ENCODE measurements around the gene HBP1.

- TF ChIP-seq CTCF (IDR thresholded peaks at IDR 0.05; ENCODE audit: control extremely low read depth in 1 of 3, insufficient read depth in 1 of 3, low read depth in 1 of 3, low read length in 3 of 3) (no peak), GABPA (IDR thresholded peaks at IDR 0.05; ENCODE audit: borderline replicate concordance, insufficient read depth, low read length) (no peak), CREB1 (IDR thresholded peaks at IDR 0.05) (no peak), POLR2A (IDR thresholded peaks at IDR 0.05; ENCODE audit: control extremely low read depth in 1 of 2, low read depth in 2 of 2, low read length in 2 of 2) (no peak), USF2 (IDR thresholded peaks at IDR 0.05; ENCODE audit: low read length) (no peak), RFX5 (IDR thresholded peaks at IDR 0.05; ENCODE audit: borderline replicate concordance, low read depth, low read length) (no peak), EP300 (IDR thresholded peaks at IDR 0.05; ENCODE audit: borderline replicate concordance in 1 of 2, low read depth in 2 of 2, low read length in 2 of 2) (no peak), EZH2 (IDR thresholded peaks at IDR 0.05; ENCODE audit: low read depth, low read length, severe bottlenecking) (no peak), RAD21 (IDR thresholded peaks at IDR 0.05 in 1 of 2, conservative IDR thresholded peaks at IDR 0.05 in 1 of 2; ENCODE audit: low read depth in 2 of 2, low read length in 2 of 2) (no peak), SIN3A (conservative IDR thresholded peaks at IDR 0.05 in 1 of 2, IDR thresholded peaks at IDR 0.05 in 1 of 2; ENCODE audit: low read depth in 1 of 2, low read length in 2 of 2) (no peak), EGR1 (IDR thresholded peaks at IDR 0.05; ENCODE audit: borderline replicate concordance, low read depth, low read length) (no peak), KDM4A (IDR thresholded peaks at IDR 0.05; ENCODE audit: low read depth, low read length, severe bottlenecking) (no peak), RXRA (IDR thresholded peaks at IDR 0.05; ENCODE audit: insufficient read depth, low read depth, low read length) (no peak), MAX (IDR thresholded peaks at IDR 0.05) (no peak)
These were observed 11.6 kb downstream of the HBP1 start for GRCh38 chr7:107180378-107180777.

Data from H1 (cell line).